Measurements from ENCODE around the gene ATP13A3.

ATP13A3 gene

GRCh38 chr3:194367992-194368841 lies 118.6 kb downstream of the ATP13A3 start:
- DNase-seq = no peak

- no peak for DNase-seq
Observed at GRCh38 chr3:194365978-194366490, 120.8 kb downstream of the ATP13A3 start.

GRCh38 chr3:194365526-194365925 lies 121.3 kb downstream of the ATP13A3 start:
- no peak for DNase-seq

GRCh38 chr3:194364652-194365434 lies 122.0 kb downstream of the ATP13A3 start:
- no peak for DNase-seq

- no peak for DNase-seq
Observed at GRCh38 chr3:194364314-194364651, 122.5 kb downstream of the ATP13A3 start.

- no peak for DNase-seq
Observed at GRCh38 chr3:194360568-194360967, 126.2 kb downstream of the ATP13A3 start.

GRCh38 chr3:194357681-194358080 lies 129.1 kb downstream of the ATP13A3 start:
- DNase-seq = no peak

- no peak for DNase-seq
Observed at GRCh38 chr3:194355379-194355778, 131.4 kb downstream of the ATP13A3 start.

GRCh38 chr3:194354315-194354714 lies 132.5 kb downstream of the ATP13A3 start:
- DNase-seq = no peak
